IPS DF 6.9 (cell line): ENCODE measurements around the gene CREG2.
"Not testable (repeated sequence)": the region's sequence is repeated elsewhere in the genome, so short reads cannot be mapped to it uniquely, and the experiment has no call there.

Experiments used
- DNase-seq: peaks from one replicate; pipeline ENCODE4 v3.0.0-alpha.2; 2013; ENCODE audit warnings: low read depth, low spot score
- H3K27ac ChIP-seq: one replicate; pipeline ENCODE4 v1.5.1; 2013; ENCODE audit warnings: low read length, control low read depth
- H3K27me3 ChIP-seq: 2 replicates; pipeline ENCODE4 v1.6.1; 2013; ENCODE audit warnings: mild to moderate bottlenecking, low read length; ENCODE audit not compliant: control insufficient read depth, insufficient read depth
- H3K36me3 ChIP-seq: 2 replicates; pipeline ENCODE4 v1.6.1; 2013; ENCODE audit warnings: low read length; ENCODE audit not compliant: control insufficient read depth, insufficient read depth
- H3K4me1 ChIP-seq: 2 replicates; pipeline ENCODE4 v1.6.1; 2013; ENCODE audit warnings: low read length; ENCODE audit not compliant: control insufficient read depth, insufficient read depth
- H3K4me3 ChIP-seq: 2 replicates; pipeline ENCODE4 v1.5.1; 2013; ENCODE audit warnings: mild to moderate bottlenecking, low read length
- H3K9me3 ChIP-seq: 2 replicates; pipeline ENCODE4 v1.6.1; 2013; ENCODE audit warnings: low read length, inconsistent platforms; ENCODE audit not compliant: control insufficient read depth, insufficient read depth
- WGBS: extraction: QIAGEN DNeasy Blood & Tissue Kit; methylation state at CpG from one replicate; pipeline ENCODE4 v1.1.7; 2013; ENCODE audit warnings: mixed read lengths, missing lambda C conversion rate; ENCODE audit not compliant: insufficient read length, insufficient coverage; 5-methylcytosine and 5-hydroxymethylcytosine counted together

The CREG2 gene

GRCh38 chr2:101331202-101331601 lies 56.1 kb downstream of the CREG2 start:
- no CpG with 5 or more reads among the region's 2 CpGs for WGBS
- Histone ChIP-seq H3K36me3 (no peaks in the 10 kb centered on the region), H3K4me3 (no peak overlapping the region), H3K27me3 (no peaks in the 10 kb centered on the region), H3K9me3 (no peaks in the 10 kb centered on the region), H3K4me1 (peaks cover 8% of the 10 kb centered on the region; the same call in 1 of the 2 replicates), H3K27ac (no peak overlapping the region)
- no peak for DNase-seq

GRCh38 chr2:101330253-101330933 lies 56.9 kb downstream of the CREG2 start:
- Histone ChIP-seq H3K36me3 (no peaks in the 10 kb centered on the region), H3K9me3 (no peaks in the 10 kb centered on the region), H3K4me1 (peaks cover 8% of the 10 kb centered on the region; the same call in 1 of the 2 replicates), H3K4me3 (no peak overlapping the region), H3K27me3 (no peaks in the 10 kb centered on the region), H3K27ac (no peak overlapping the region)
- no CpG with 5 or more reads among the region's 12 CpGs for WGBS
- no peak for DNase-seq

- H3K4me3 ChIP-seq, result no peak overlapping the region
- no peaks in the 10 kb centered on the region for H3K27me3 ChIP-seq
- H3K27ac ChIP-seq, result no peak overlapping the region
- no peaks in the 10 kb centered on the region for H3K36me3 ChIP-seq
- no CpG with 5 or more reads among the region's 4 CpGs for WGBS
- peaks cover 8% of the 10 kb centered on the region; the same call in 1 of the 2 replicates for H3K4me1 ChIP-seq
- DNase-seq, result no peak
- no peaks in the 10 kb centered on the region for H3K9me3 ChIP-seq
Measured at GRCh38 chr2:101329026-101329425, 58.3 kb downstream of the CREG2 start.

GRCh38 chr2:101328474-101329007 lies 58.8 kb downstream of the CREG2 start:
- H3K27me3 ChIP-seq, result no peaks in the 10 kb centered on the region
- no CpG with 5 or more reads among the region's 3 CpGs for WGBS
- H3K9me3 ChIP-seq, result no peaks in the 10 kb centered on the region
- no peak overlapping the region for H3K4me3 ChIP-seq
- no peak for DNase-seq
- no peak overlapping the region for H3K27ac ChIP-seq
- no peaks in the 10 kb centered on the region for H3K36me3 ChIP-seq
- H3K4me1 ChIP-seq, result peaks cover 8% of the 10 kb centered on the region; the same call in 1 of the 2 replicates

GRCh38 chr2:101327863-101328394 lies 59.4 kb downstream of the CREG2 start:
- Histone ChIP-seq H3K4me1 (peaks cover 8% of the 10 kb centered on the region; the same call in 1 of the 2 replicates), H3K9me3 (no peaks in the 10 kb centered on the region), H3K4me3 (no peak overlapping the region), H3K27me3 (no peaks in the 10 kb centered on the region), H3K27ac (no peak overlapping the region), H3K36me3 (no peaks in the 10 kb centered on the region)
- DNase-seq, result no peak
- WGBS, result no CpG with 5 or more reads among the region's 5 CpGs

- H3K36me3 ChIP-seq, result no peaks in the 10 kb centered on the region
- H3K27ac ChIP-seq, result no peak overlapping the region
- no peak overlapping the region for H3K4me3 ChIP-seq
- WGBS, result no CpG with 5 or more reads among the region's 1 CpG
- peaks cover 8% of the 10 kb centered on the region; the same call in 1 of the 2 replicates for H3K4me1 ChIP-seq
- no peaks in the 10 kb centered on the region for H3K9me3 ChIP-seq
- no peaks in the 10 kb centered on the region for H3K27me3 ChIP-seq
- DNase-seq, result no peak
Measured at GRCh38 chr2:101325425-101325824, 61.9 kb downstream of the CREG2 start.

- H3K9me3 ChIP-seq, H3K27ac ChIP-seq, H3K36me3 ChIP-seq, H3K4me1 ChIP-seq, H3K4me3 ChIP-seq, DNase-seq, H3K27me3 ChIP-seq: not testable (repeated sequence)
- WGBS, result no CpG with 5 or more reads among the region's 6 CpGs
Measured at GRCh38 chr2:101316568-101316967, 70.7 kb downstream of the CREG2 start.

- DNase-seq, result no peak
- Histone ChIP-seq H3K4me1 (no peaks in the 10 kb centered on the region), H3K9me3 (no peaks in the 10 kb centered on the region), H3K27me3 (no peaks in the 10 kb centered on the region), H3K27ac (no peak overlapping the region), H3K4me3 (no peak overlapping the region), H3K36me3 (no peaks in the 10 kb centered on the region; the same call in 1 of the 2 replicates)
- WGBS, result no CpG with 5 or more reads among the region's 3 CpGs
Measured at GRCh38 chr2:101311696-101312017, 75.6 kb downstream of the CREG2 start.

GRCh38 chr2:101310834-101311695 lies 76.2 kb downstream of the CREG2 start:
- Histone ChIP-seq H3K4me3 (no peak overlapping the region), H3K27me3 (no peaks in the 10 kb centered on the region), H3K9me3 (no peaks in the 10 kb centered on the region), H3K27ac (no peak overlapping the region), H3K4me1 (peaks cover 3% of the 10 kb centered on the region; the same call in 1 of the 2 replicates), H3K36me3 (no peaks in the 10 kb centered on the region; the same call in 1 of the 2 replicates)
- no peak for DNase-seq
- no CpG with 5 or more reads among the region's 7 CpGs for WGBS

- no peak overlapping the region for H3K4me3 ChIP-seq
- H3K27ac ChIP-seq, result no peak overlapping the region
- H3K36me3 ChIP-seq, result no peaks in the 10 kb centered on the region; the same call in 1 of the 2 replicates
- H3K27me3 ChIP-seq, result no peaks in the 10 kb centered on the region
- no peak for DNase-seq
- H3K4me1 ChIP-seq, result peaks cover 3% of the 10 kb centered on the region; the same call in 1 of the 2 replicates
- no CpG with 5 or more reads among the region's 10 CpGs for WGBS
- no peaks in the 10 kb centered on the region for H3K9me3 ChIP-seq
Measured at GRCh38 chr2:101310090-101310833, 77.0 kb downstream of the CREG2 start.
